HepG2 (cell line): ENCODE results near the gene CREG2. TPM values are rescaled to one million over a fixed set of nuclear protein-coding genes. Genes with fewer than 3 reads are reported as not detected.
A peak's percentile ranks its signal among the peaks of the same experiment; 100 is the strongest.

Experiments used
- ASH2L ChIP-seq: fragments of 300-600, 200-600 bp; sonication (generic); IDR thresholded peaks from 2 replicates; pipeline ENCODE4 v1.7.0; 2017; ENCODE audit warnings: low read depth, mild to moderate bottlenecking, moderate library complexity, mixed read lengths, low read length; ENCODE audit not compliant: insufficient read length
- FOSL2 ChIP-seq: sonication (generic); formaldehyde crosslinking; IDR thresholded peaks from 2 replicates; pipeline ENCODE4 v1.4.0; 2020; ENCODE audit warnings: missing genetic modification reagents
- HHEX ChIP-seq: IDR thresholded peaks from 2 replicates; pipeline ENCODE4 v1.6.1; 2016; ENCODE audit warnings: control low read depth
- MED1 ChIP-seq: sonication (generic); formaldehyde crosslinking; IDR thresholded peaks from 2 replicates; pipeline ENCODE4 v1.4.0; 2020; ENCODE audit warnings: missing genetic modification reagents
- MTERF4 ChIP-seq: sonication (generic); formaldehyde crosslinking; IDR thresholded peaks from 2 replicates; pipeline ENCODE4 v1.8.0; 2023; ENCODE audit warnings: mild to moderate bottlenecking, missing genetic modification reagents
- STAT5B ChIP-seq: sonication (generic); formaldehyde crosslinking; IDR thresholded peaks from 2 replicates; pipeline ENCODE4 v1.4.0; 2020; ENCODE audit warnings: missing genetic modification reagents
- TFE3 ChIP-seq: IDR thresholded peaks from 2 replicates; pipeline ENCODE4 v1.6.1; 2016
- WIZ ChIP-seq: sonication (generic); formaldehyde crosslinking; IDR thresholded peaks from 2 replicates; pipeline ENCODE4 v1.5.1; 2020; ENCODE audit warnings: mild to moderate bottlenecking, missing genetic modification reagents
- ZIK1 ChIP-seq: sonication (generic); formaldehyde crosslinking; IDR thresholded peaks from 2 replicates; pipeline ENCODE4 v1.5.0; 2020; ENCODE audit warnings: mild to moderate bottlenecking, low read depth, missing genetic modification reagents, borderline replicate concordance
- ZNF333 ChIP-seq: sonication (generic); formaldehyde crosslinking; IDR thresholded peaks from 2 replicates; pipeline ENCODE4 v1.4.0; 2020; ENCODE audit warnings: mild to moderate bottlenecking, missing genetic modification reagents, borderline replicate concordance
- ZSCAN21 ChIP-seq: sonication (generic); formaldehyde crosslinking; IDR thresholded peaks from 2 replicates; pipeline ENCODE4 v1.8.0; 2022; ENCODE audit warnings: mild to moderate bottlenecking, missing genetic modification reagents, moderate library complexity, borderline replicate concordance
- polyA plus RNA-seq, 8 experiments: library from polyadenylated mRNA; depleted of rRNA in 3 of 8; stranded (reverse) in 7 of 8; unstranded in 1 of 8; fragments of >200 nt; fragmentation: Illumina TruSeq in 4 of 8; extraction: Trizol in 4 of 8; gene quantifications; 2 replicates each; pipeline versions ENCODE4 v1.2.1 to v1.2.3, GENCODE V29; 2011 to 2016; ENCODE audit warnings: low read depth in 4 of 8, missing spikeins in 1 of 8, mixed read lengths in 1 of 8; ENCODE audit not compliant: insufficient read depth in 1 of 8
- total RNA-seq, 5 experiments: library from RNA; depleted of rRNA; stranded (reverse); fragments of >200 nt; fragmentation: Illumina TruSeq; extraction: Trizol; gene quantifications; 2 replicates each; pipeline ENCODE4 v1.2.3, GENCODE V29; 2016; ENCODE audit warnings: low read depth in 1 of 5
- TF ChIP-seq, protein P1 (sequence below): sonication (generic); formaldehyde crosslinking; IDR thresholded peaks from 2 replicates; pipeline ENCODE4 v1.4.0; 2020; ENCODE audit warnings: mild to moderate bottlenecking, missing genetic modification reagents
- TF ChIP-seq, protein P2 (sequence below): sonication (generic); formaldehyde crosslinking; conservative IDR thresholded peaks from 2 replicates; pipeline ENCODE4 v1.8.1; 2023; ENCODE audit warnings: missing genetic modification reagents

The CREG2 gene
- total and polyA plus RNA-seq, 2 of the 13 experiments (the other 11 are each of a cell fraction or from before 2014, with no cell fraction given) = 0.18 to 0.26 TPM

DNA sequence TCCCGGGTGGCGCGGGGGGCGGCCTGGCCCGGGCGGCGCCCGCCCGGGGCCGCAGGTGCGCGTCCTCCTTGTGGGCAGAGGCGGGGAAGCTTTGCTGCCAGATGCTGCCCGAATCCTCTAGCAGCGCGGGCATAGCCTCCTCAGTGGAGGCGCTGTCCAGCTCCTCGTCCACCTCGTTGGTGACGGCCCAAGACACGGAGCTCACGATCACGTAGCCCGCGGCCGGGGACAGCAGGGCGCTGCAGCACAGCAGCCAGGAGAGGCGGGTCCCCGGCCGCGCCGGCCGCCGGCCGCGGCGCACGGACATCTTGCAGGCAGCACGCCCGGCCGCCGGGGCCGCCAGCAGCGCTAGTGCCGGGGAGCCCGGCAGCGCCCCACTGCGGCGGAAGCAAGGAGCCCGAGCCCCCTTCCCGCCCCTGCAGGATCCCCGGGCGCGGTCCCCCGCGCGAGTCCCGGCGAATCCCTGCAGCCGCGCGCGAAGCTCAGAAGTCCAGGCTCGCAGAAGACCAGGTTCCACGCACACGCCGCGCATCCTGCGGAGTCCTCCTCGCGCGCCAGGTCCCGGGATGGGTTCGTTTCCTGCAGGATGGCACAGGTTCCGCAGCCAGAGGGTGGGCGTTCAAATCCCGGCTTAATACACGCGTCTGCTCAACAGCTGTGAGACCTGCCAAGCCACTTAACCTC, at the start of gene CREG2 (continued):
- TF ChIP-seq, protein P1, sequence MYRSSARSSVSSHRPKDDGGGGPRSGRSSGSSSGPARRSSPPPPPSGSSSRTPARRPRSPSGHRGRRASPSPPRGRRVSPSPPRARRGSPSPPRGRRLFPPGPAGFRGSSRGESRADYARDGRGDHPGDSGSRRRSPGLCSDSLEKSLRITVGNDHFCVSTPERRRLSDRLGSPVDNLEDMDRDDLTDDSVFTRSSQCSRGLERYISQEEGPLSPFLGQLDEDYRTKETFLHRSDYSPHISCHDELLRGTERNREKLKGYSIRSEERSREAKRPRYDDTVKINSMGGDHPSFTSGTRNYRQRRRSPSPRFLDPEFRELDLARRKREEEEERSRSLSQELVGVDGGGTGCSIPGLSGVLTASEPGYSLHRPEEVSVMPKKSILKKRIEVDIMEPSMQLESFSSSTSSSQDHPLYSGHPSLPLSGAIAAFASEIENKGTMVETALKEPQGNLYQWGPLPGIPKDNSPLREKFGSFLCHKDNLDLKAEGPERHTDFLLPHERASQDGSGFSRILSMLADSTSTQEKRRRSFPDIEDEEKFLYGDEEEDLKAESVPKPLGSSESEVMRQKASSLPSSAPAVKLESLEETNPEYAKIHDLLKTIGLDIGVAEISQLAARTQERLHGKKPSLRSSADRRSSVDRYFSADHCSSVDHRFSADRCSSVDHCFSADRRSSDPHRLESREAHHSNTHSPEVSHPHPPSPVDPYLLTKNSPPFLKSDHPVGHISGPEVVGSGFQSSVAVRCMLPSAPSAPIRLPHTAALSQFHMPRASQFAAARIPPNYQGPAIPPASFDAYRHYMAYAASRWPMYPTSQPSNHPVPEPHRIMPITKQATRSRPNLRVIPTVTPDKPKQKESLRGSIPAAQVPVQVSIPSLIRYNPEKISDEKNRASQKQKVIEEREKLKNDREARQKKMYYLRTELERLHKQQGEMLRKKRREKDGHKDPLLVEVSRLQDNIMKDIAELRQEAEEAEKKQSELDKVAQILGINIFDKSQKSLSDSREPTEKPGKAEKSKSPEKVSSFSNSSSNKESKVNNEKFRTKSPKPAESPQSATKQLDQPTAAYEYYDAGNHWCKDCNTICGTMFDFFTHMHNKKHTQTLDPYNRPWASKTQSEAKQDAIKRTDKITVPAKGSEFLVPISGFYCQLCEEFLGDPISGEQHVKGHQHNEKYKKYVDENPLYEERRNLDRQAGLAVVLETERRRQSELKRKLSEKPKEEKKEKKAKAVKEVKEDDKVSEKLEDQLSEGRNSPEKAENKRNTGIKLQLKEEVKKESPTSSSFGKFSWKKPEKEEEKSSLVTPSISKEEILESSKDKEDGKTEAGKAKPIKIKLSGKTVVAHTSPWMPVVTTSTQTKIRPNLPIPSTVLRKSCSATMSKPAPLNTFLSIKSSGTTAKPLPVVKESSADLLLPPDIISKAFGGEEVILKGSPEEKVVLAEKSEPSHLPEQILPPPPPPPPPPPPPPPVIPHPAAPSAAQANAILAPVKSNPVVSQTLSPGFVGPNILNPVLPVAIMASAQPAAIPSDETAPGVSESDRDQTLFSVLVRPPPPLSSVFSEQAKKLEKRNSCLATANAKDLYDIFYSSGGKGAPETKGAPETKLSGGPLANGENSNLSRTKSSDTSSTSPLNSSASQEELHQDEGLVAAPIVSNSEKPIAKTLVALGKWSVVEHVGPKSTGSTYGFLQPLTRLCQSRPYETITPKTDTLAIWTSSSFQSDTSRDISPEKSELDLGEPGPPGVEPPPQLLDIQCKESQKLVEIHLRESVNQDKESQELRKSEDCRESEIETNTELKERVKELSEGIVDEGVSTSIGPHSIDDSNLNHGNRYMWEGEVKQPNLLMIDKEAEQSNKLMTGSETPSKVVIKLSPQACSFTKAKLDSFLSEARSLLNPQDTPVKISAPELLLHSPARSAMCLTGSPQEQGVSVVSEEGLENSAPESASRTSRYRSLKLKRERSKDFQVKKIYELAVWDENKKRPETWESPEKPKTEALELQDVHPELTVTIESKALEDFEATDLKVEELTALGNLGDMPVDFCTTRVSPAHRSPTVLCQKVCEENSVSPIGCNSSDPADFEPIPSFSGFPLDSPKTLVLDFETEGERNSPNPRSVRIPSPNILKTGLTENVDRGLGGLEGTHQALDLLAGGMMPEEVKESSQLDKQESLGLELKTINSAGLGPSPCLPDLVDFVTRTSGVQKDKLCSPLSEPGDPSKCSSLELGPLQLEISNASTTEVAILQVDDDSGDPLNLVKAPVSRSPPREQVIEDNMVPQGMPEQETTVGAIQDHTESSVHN (CRISPR knock-in tag) = peak; percentile 68; the same call in 1 of the 2 replicates
- TF ChIP-seq FOSL2 (CRISPR knock-in tag) = no peak
- no peak for TF ChIP-seq STAT5B
- peak; percentile 83; the same call in 1 of the 2 replicates for TF ChIP-seq ZIK1 (CRISPR knock-in tag)
- peak; percentile 83 for TF ChIP-seq MTERF4
- no peak for TF ChIP-seq MED1 (CRISPR knock-in tag)
- 0 out of 2 replicates have a peak, but pooled peaks have one; percentile 13 for TF ChIP-seq WIZ
- no peak for TF ChIP-seq ASH2L
- TF ChIP-seq ZSCAN21 (CRISPR knock-in tag) = 0 out of 2 replicates have a peak, but pooled peaks have one; percentile 34
- peak; percentile 33; the same call in 1 of the 2 replicates for TF ChIP-seq ZNF333 (CRISPR knock-in tag)
- TF ChIP-seq TFE3 (CRISPR knock-in tag) = no peak
- TF ChIP-seq HHEX (CRISPR knock-in tag) = no peak
- TF ChIP-seq, protein P2, sequence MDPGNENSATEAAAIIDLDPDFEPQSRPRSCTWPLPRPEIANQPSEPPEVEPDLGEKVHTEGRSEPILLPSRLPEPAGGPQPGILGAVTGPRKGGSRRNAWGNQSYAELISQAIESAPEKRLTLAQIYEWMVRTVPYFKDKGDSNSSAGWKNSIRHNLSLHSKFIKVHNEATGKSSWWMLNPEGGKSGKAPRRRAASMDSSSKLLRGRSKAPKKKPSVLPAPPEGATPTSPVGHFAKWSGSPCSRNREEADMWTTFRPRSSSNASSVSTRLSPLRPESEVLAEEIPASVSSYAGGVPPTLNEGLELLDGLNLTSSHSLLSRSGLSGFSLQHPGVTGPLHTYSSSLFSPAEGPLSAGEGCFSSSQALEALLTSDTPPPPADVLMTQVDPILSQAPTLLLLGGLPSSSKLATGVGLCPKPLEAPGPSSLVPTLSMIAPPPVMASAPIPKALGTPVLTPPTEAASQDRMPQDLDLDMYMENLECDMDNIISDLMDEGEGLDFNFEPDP (CRISPR knock-in tag) = no peak
